SK-N-SH (cell line): ENCODE data around the gene IRX2. TPM values are rescaled to one million over a fixed set of nuclear protein-coding genes. Genes with fewer than 3 reads are reported as not detected.

ENCODE experiments used
- CTCF ChIA-PET: fragments of 300-600, 350-600 bp; formaldehyde crosslinking; extraction: SDS; loops from one replicate; lab custom pipeline; 2021; lab: Yijun Ruan, JAX
- POLR2A ChIA-PET: fragments of 350-600 bp; sonication (Branson Sonifier 250); formaldehyde crosslinking; extraction: SDS; loops from one replicate; lab custom pipeline; 2020; ENCODE audit warnings: antibody characterized with exemption, inconsistent platforms; lab: Yijun Ruan, JAX
- DNase-seq: peaks from one replicate; pipeline ENCODE4 v3.0.0; 2012
- H2AFZ ChIP-seq: fragments of 200-600 bp; sonication (generic); 2 replicates; pipeline ENCODE4 v1.8.1; 2016; ENCODE audit warnings: antibody characterized with exemption, mild to moderate bottlenecking, low read depth
- H3F3A ChIP-seq: fragments of 200-600 bp; sonication (generic); replicated peaks from 2 replicates; pipeline ENCODE3; 2016; ENCODE audit warnings: antibody characterized with exemption, mild to moderate bottlenecking; ENCODE audit not compliant: insufficient read depth
- H3K27ac ChIP-seq, 2 experiments: fragments of 200-500 bp in 1 of 2; fragments of 200-600 bp in 1 of 2; sonication (Bioruptor generic) in 1 of 2; sonication (generic), shearing (Covaris generic) in 1 of 2; 2 replicates each; pipeline versions ENCODE4 v1.5.1 to v1.6.1; 2014 to 2016; ENCODE audit warnings: low read depth in 2 of 2, inconsistent platforms in 1 of 2, low read length in 1 of 2, mild to moderate bottlenecking in 1 of 2, mixed read lengths in 1 of 2
- H3K27me3 ChIP-seq: fragments of 200-600 bp; sonication (generic), shearing (Covaris generic); 2 replicates; pipeline ENCODE4 v1.6.1; 2016; ENCODE audit warnings: mixed run types; ENCODE audit not compliant: insufficient read depth
- H3K36me3 ChIP-seq, 2 experiments: fragments of 200-500 bp in 1 of 2; fragments of 200-600 bp in 1 of 2; sonication (Bioruptor generic) in 1 of 2; sonication (generic) in 1 of 2; replicated peaks in 1 of 2; 2 replicates each; pipeline versions ENCODE3 to v1.5.1; 2014 to 2016; ENCODE audit warnings: low read length in 1 of 2, mild to moderate bottlenecking in 1 of 2; ENCODE audit not compliant: insufficient read depth in 2 of 2, control insufficient read depth in 1 of 2
- H3K4me1 ChIP-seq, 2 experiments: fragments of 200-500 bp in 1 of 2; fragments of 200-600 bp in 1 of 2; sonication (Bioruptor generic) in 1 of 2; sonication (generic), shearing (Covaris generic) in 1 of 2; 2 replicates each; pipeline versions ENCODE4 v1.5.1 to v1.6.1; 2014 to 2016; ENCODE audit warnings: low read depth in 1 of 2, low read length in 1 of 2, mixed run types in 1 of 2; ENCODE audit not compliant: insufficient read depth in 2 of 2, control insufficient read depth in 1 of 2
- H3K4me2 ChIP-seq: fragments of 200-600 bp; sonication (generic), shearing (Covaris generic); 2 replicates; pipeline ENCODE4 v1.6.1; 2017; ENCODE audit warnings: mixed run types
- H3K4me3 ChIP-seq, 2 experiments: fragments of 200-500 bp in 1 of 2; fragments of 200-600 bp in 1 of 2; sonication (Bioruptor generic) in 1 of 2; sonication (generic), shearing (Covaris generic) in 1 of 2; 2 replicates each; pipeline versions ENCODE4 v1.5.1 to v1.8.1; 2014 to 2016; ENCODE audit warnings: low read depth in 2 of 2, inconsistent platforms in 1 of 2, low read length in 1 of 2, mild to moderate bottlenecking in 1 of 2, mixed read lengths in 1 of 2, moderate library complexity in 1 of 2
- H3K79me2 ChIP-seq: fragments of 200-600 bp; sonication (generic); 2 replicates; pipeline ENCODE4 v1.8.1; 2017; ENCODE audit warnings: mild to moderate bottlenecking; ENCODE audit not compliant: insufficient read depth
- H3K9ac ChIP-seq: fragments of 200-600 bp; sonication (generic); 2 replicates; pipeline ENCODE4 v1.6.1; 2017; ENCODE audit warnings: mixed run types
- H3K9me2 ChIP-seq: fragments of 200-600 bp; sonication (generic); 2 replicates; pipeline ENCODE4 v1.6.1; 2017; ENCODE audit warnings: mixed run types
- H3K9me3 ChIP-seq: fragments of 200-600 bp; sonication (generic); 2 replicates; pipeline ENCODE4 v1.6.1; 2017; ENCODE audit warnings: mixed run types, mild to moderate bottlenecking, moderate library complexity
- H4K20me1 ChIP-seq: fragments of 200-600 bp; sonication (generic); 2 replicates; pipeline ENCODE4 v1.6.1; 2017; ENCODE audit warnings: mild to moderate bottlenecking, mixed run types; ENCODE audit not compliant: insufficient read depth
- CHD2 ChIP-seq: fragments of 150-350 bp; IDR thresholded peaks from 2 replicates; pipeline ENCODE4 v1.6.1; 2018; ENCODE audit warnings: low read length; ENCODE audit not compliant: partially characterized antibody
- EZH2phosphoT487 ChIP-seq: fragments of 200-600 bp; sonication (generic); IDR thresholded peaks from 2 replicates; pipeline ENCODE4 v1.6.1; 2017; ENCODE audit warnings: low read depth, mixed run types, mild to moderate bottlenecking, antibody characterized with exemption, moderate library complexity, borderline replicate concordance
- JUND ChIP-seq: IDR thresholded peaks from 2 replicates; pipeline ENCODE4 v1.4.0; 2012
- MXI1 ChIP-seq: IDR thresholded peaks from 2 replicates; pipeline ENCODE4 v1.6.1; 2012; ENCODE audit warnings: mild to moderate bottlenecking, low read depth, low read length, improper control_type of control experiment
- NFIC ChIP-seq: IDR thresholded peaks from 2 replicates; pipeline ENCODE4 v1.4.0; 2012; ENCODE audit warnings: borderline replicate concordance
- POLR2AphosphoS5 ChIP-seq: IDR thresholded peaks from 2 replicates; pipeline ENCODE4 v1.6.1; 2012; ENCODE audit warnings: low read depth, low read length
- RAD21 ChIP-seq: IDR thresholded peaks from 2 replicates; pipeline ENCODE4 v1.6.1; 2012; ENCODE audit warnings: mild to moderate bottlenecking, low read length
- RCOR1 ChIP-seq: fragments of 150-350 bp; IDR thresholded peaks from 2 replicates; pipeline ENCODE4 v1.6.1; 2017; ENCODE audit warnings: antibody characterized with exemption, low read length
- RXRA ChIP-seq: IDR thresholded peaks from 2 replicates; pipeline ENCODE4 v1.4.0; 2012; ENCODE audit warnings: low read depth, mild to moderate bottlenecking, borderline replicate concordance
- SIN3A ChIP-seq: IDR thresholded peaks from 2 replicates; pipeline ENCODE4 v1.6.1; 2012; ENCODE audit warnings: low read depth, mild to moderate bottlenecking, low read length, moderate library complexity, borderline replicate concordance
- TAF1 ChIP-seq: IDR thresholded peaks from 2 replicates; pipeline ENCODE4 v1.6.1; 2012; ENCODE audit warnings: low read depth, mild to moderate bottlenecking, low read length, moderate library complexity, borderline replicate concordance
- YY1 ChIP-seq: IDR thresholded peaks from 2 replicates; pipeline ENCODE4 v1.4.0; 2012; ENCODE audit warnings: low read depth, mild to moderate bottlenecking
- WGBS: methylation state at CpG from one replicate; pipeline ENCODE4 v1.1.6; 2017; ENCODE audit warnings: low lambda C conversion rate; 5-methylcytosine and 5-hydroxymethylcytosine counted together
- polyA plus RNA-seq, 3 experiments: library from polyadenylated mRNA; depleted of rRNA; stranded (reverse); fragments of >200 nt; gene quantifications; 2 replicates each; pipeline ENCODE4 v1.2.3, GENCODE V29; 2012
- TF ChIP-seq, protein P1 (sequence below): IDR thresholded peaks from 2 replicates; pipeline ENCODE4; 2012
- TF ChIP-seq, protein P2 (sequence below): IDR thresholded peaks from 2 replicates; pipeline ENCODE4 v1.6.1; 2012; ENCODE audit warnings: mild to moderate bottlenecking, low read depth, low read length, moderate library complexity
- TF ChIP-seq, protein P3 (sequence below): IDR thresholded peaks from 2 replicates; pipeline ENCODE4 v1.4.0; 2012; ENCODE audit warnings: low read depth, borderline replicate concordance

Gene IRX2
- polyA plus RNA-seq, 1 of the 3 experiments (the other 2 are of a cell fraction), result not detected

DNA sequence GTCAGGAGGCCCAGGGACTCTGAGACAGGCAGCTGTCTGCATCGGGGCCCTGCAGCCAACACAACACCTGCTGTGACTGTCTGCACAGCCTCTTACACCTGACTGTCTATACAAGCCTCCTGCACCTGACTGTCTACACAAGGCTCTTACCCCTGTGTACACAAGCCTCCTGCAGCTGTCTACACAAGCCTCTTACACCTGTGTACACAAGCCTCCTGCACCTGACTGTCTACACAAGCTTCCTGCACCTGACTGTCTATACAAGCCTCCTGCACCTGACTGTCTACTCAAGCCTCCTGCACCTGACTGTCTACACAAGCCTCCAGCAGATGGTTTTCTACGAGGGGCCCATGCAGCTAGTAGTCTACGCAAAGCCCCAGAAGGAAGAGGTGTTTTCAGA is 18.6 kb downstream of the IRX2 start:
- H3K79me2 ChIP-seq, result no peaks in the 10 kb centered on the region
- no peak overlapping the region for H3K27ac ChIP-seq
- no peak overlapping the region for H2AFZ ChIP-seq
- H4K20me1 ChIP-seq, result no peaks in the 10 kb centered on the region
- no peaks in the 10 kb centered on the region for H3K9me2 ChIP-seq
- H3K27me3 ChIP-seq, result peaks cover 17% of the 10 kb centered on the region
- no peak for DNase-seq
- H3K4me1 ChIP-seq, result no peaks in the 10 kb centered on the region
- TF ChIP-seq, protein P1, sequence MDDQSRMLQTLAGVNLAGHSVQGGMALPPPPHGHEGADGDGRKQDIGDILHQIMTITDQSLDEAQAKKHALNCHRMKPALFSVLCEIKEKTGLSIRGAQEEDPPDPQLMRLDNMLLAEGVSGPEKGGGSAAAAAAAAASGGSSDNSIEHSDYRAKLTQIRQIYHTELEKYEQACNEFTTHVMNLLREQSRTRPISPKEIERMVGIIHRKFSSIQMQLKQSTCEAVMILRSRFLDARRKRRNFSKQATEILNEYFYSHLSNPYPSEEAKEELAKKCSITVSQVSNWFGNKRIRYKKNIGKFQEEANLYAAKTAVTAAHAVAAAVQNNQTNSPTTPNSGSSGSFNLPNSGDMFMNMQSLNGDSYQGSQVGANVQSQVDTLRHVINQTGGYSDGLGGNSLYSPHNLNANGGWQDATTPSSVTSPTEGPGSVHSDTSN, result no peak
- TF ChIP-seq YY1 (no peak), RAD21 (no peak), TAF1 (no peak), SIN3A (no peak), EZH2phosphoT487 (no peak), RCOR1 (no peak), RXRA (no peak), NFIC (no peak), POLR2AphosphoS5 (no peak), JUND (no peak), MXI1 (no peak), CHD2 (no peak)
- TF ChIP-seq, protein P2, sequence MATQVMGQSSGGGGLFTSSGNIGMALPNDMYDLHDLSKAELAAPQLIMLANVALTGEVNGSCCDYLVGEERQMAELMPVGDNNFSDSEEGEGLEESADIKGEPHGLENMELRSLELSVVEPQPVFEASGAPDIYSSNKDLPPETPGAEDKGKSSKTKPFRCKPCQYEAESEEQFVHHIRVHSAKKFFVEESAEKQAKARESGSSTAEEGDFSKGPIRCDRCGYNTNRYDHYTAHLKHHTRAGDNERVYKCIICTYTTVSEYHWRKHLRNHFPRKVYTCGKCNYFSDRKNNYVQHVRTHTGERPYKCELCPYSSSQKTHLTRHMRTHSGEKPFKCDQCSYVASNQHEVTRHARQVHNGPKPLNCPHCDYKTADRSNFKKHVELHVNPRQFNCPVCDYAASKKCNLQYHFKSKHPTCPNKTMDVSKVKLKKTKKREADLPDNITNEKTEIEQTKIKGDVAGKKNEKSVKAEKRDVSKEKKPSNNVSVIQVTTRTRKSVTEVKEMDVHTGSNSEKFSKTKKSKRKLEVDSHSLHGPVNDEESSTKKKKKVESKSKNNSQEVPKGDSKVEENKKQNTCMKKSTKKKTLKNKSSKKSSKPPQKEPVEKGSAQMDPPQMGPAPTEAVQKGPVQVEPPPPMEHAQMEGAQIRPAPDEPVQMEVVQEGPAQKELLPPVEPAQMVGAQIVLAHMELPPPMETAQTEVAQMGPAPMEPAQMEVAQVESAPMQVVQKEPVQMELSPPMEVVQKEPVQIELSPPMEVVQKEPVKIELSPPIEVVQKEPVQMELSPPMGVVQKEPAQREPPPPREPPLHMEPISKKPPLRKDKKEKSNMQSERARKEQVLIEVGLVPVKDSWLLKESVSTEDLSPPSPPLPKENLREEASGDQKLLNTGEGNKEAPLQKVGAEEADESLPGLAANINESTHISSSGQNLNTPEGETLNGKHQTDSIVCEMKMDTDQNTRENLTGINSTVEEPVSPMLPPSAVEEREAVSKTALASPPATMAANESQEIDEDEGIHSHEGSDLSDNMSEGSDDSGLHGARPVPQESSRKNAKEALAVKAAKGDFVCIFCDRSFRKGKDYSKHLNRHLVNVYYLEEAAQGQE, result no peak
- TF ChIP-seq, protein P3, sequence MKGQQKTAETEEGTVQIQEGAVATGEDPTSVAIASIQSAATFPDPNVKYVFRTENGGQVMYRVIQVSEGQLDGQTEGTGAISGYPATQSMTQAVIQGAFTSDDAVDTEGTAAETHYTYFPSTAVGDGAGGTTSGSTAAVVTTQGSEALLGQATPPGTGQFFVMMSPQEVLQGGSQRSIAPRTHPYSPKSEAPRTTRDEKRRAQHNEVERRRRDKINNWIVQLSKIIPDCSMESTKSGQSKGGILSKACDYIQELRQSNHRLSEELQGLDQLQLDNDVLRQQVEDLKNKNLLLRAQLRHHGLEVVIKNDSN, result no peak
- ChIA-PET POLR2A (no interaction called here), CTCF (no interaction called here)
- no peak overlapping the region for H3K9ac ChIP-seq
- H3K4me2 ChIP-seq, result no peak overlapping the region
- WGBS, result 0% methylated on average over 2 of the region's 3 CpGs
- no peaks in the 10 kb centered on the region for H3K36me3 ChIP-seq
- H3K9me3 ChIP-seq, result no peaks in the 10 kb centered on the region
- H3F3A ChIP-seq, result no peaks in the 10 kb centered on the region
- H3K4me3 ChIP-seq, result no peak overlapping the region
